K562 (cell line): ENCODE results near the gene TRERF1.

Experiments used
- CTCF ChIP-seq, 3 experiments: IDR thresholded peaks in 2 of 3; conservative IDR thresholded peaks in 1 of 3; 2 replicates each; pipeline ENCODE4 v1.5.1; 2011 to 2012; ENCODE audit warnings: low read length in 3 of 3, mild to moderate bottlenecking in 3 of 3, control low read depth in 2 of 3, improper control_type of control experiment in 1 of 3, inconsistent platforms in 1 of 3, low read depth in 1 of 3, mixed read lengths in 1 of 3, moderate library complexity in 1 of 3; ENCODE audit not compliant: insufficient read depth in 2 of 3
- HDAC2 ChIP-seq: fragments of 450-650 bp; IDR thresholded peaks from 2 replicates; pipeline ENCODE4 v1.6.1; 2016; ENCODE audit warnings: mild to moderate bottlenecking
- HMG20B ChIP-seq: fragments of 250-450 bp; sonication (Bioruptor Pico); IDR thresholded peaks from 2 replicates; pipeline ENCODE4 v1.5.0; 2021; ENCODE audit warnings: mild to moderate bottlenecking
- NFXL1 ChIP-seq: fragments of 450-650 bp; formaldehyde crosslinking; IDR thresholded peaks from 2 replicates; pipeline ENCODE4 v1.4.0; 2021; ENCODE audit warnings: mild to moderate bottlenecking
- RFX5 ChIP-seq: IDR thresholded peaks from 2 replicates; pipeline ENCODE4 v1.6.1; 2011; ENCODE audit warnings: low read depth, mild to moderate bottlenecking, improper control_type of control experiment, low read length
- SIN3B ChIP-seq: fragments of 450-650 bp; IDR thresholded peaks from 2 replicates; pipeline ENCODE4 v1.6.1; 2017; ENCODE audit warnings: low read depth, mild to moderate bottlenecking, moderate library complexity
- STAG1 ChIP-seq: sonication (generic); formaldehyde crosslinking; IDR thresholded peaks from 2 replicates; pipeline ENCODE4 v1.5.0; 2020; ENCODE audit warnings: missing genetic modification reagents, borderline replicate concordance
- ZNF316 ChIP-seq: fragments of 450-650 bp; IDR thresholded peaks from 2 replicates; pipeline ENCODE4 v1.6.1; 2016

GRCh38 chr6:42257063-42257462 lies 194.7 kb downstream of the TRERF1 start:
- TF ChIP-seq SIN3B (no peak), NFXL1 (CRISPR knock-in tag) (no peak), HMG20B (CRISPR knock-in tag) (no peak), CTCF (IDR thresholded peaks at IDR 0.05 in 2 of 3, conservative IDR thresholded peaks at IDR 0.05 in 1 of 3; ENCODE audit: insufficient read depth in 2 of 3, low read depth in 1 of 3, low read length in 3 of 3) (no peak), RFX5 (no peak), HDAC2 (no peak), ZNF316 (no peak), STAG1 (CRISPR knock-in tag) (no peak)
